ENCODE measurements around the gene CNOT4.

- TF ChIP-seq CTCF (conservative IDR thresholded peaks at IDR 0.05; ENCODE audit: low read depth, low read length) (no peak), EZH2 (IDR thresholded peaks at IDR 0.05; ENCODE audit: low read length, unreplicated experiment) (no peak), EZH2phosphoT487 (IDR thresholded peaks at IDR 0.05; ENCODE audit: borderline replicate concordance, low read length) (no peak)
Measured at GRCh38 chr7:135430626-135431025, 79.3 kb downstream of the CNOT4 start.
